Tibial nerve (tissue), 4 donors: ENCODE results near the gene PCNX2. TPM values are rescaled to one million over a fixed set of nuclear protein-coding genes. Genes with fewer than 3 reads are reported as not detected.

Experiments
- DNase-seq, 2 donors: peaks; one replicate each; pipeline ENCODE4 v3.0.0-alpha.2; 2019; ENCODE audit warnings: low spot score in 2 of 2
- H3K27ac ChIP-seq, 4 donors: fragments of 200-600 bp; sonication (generic) in 3 of 4; one replicate each; pipeline ENCODE4 v1.5.1; 2017 to 2019; ENCODE audit warnings: mild to moderate bottlenecking in 1 of 4
- H3K27me3 ChIP-seq, 2 donors: fragments of 200-600 bp; sonication (generic) in 1 of 2; one replicate each; pipeline versions ENCODE4 v1.5.1 to v1.6.0; 2017 to 2019
- H3K36me3 ChIP-seq, 3 donors: fragments of 200-600 bp; sonication (generic); one replicate each; pipeline ENCODE4 v1.5.1; 2018 to 2019
- H3K4me1 ChIP-seq, 4 donors: fragments of 200-600 bp; sonication (generic) in 3 of 4; one replicate each; pipeline ENCODE4 v1.5.1; 2017 to 2019
- H3K4me3 ChIP-seq, 4 donors: fragments of 200-600 bp; sonication (generic) in 3 of 4; one replicate each; pipeline ENCODE4 v1.5.1; 2017 to 2019; ENCODE audit warnings: mild to moderate bottlenecking in 1 of 4, moderate library complexity in 1 of 4
- H3K9me3 ChIP-seq, 4 donors: fragments of 200-600 bp; sonication (generic) in 3 of 4; one replicate each; pipeline ENCODE4 v1.5.1; 2017 to 2019
- CTCF ChIP-seq, 5 experiments: fragments of 200-600 bp in 3 of 5; fragments of 450-650 bp in 2 of 5; sonication (generic) in 3 of 5; IDR thresholded peaks; one replicate each; pipeline ENCODE4 v1.5.1; 2016 to 2019; ENCODE audit warnings: antibody characterized with exemption in 5 of 5, mild to moderate bottlenecking in 3 of 5, moderate library complexity in 2 of 5
- EP300 ChIP-seq, 2 donors: sonication (generic); formaldehyde crosslinking; IDR thresholded peaks; one replicate each; pipeline ENCODE4 v1.6.1; 2017; ENCODE audit warnings: antibody characterized with exemption in 2 of 2, mild to moderate bottlenecking in 1 of 2
- POLR2A ChIP-seq, 2 donors: fragments of 450-650 bp; IDR thresholded peaks; one replicate each; pipeline ENCODE4 v1.6.1; 2017; ENCODE audit warnings: antibody characterized with exemption in 2 of 2, mild to moderate bottlenecking in 2 of 2, moderate library complexity in 2 of 2
- WGBS, 2 donors: methylation state at CpG; one replicate each; pipeline ENCODE4 v1.1.5; 2018; 5-methylcytosine and 5-hydroxymethylcytosine counted together
- total RNA-seq, 4 donors: library from RNA; depleted of rRNA; stranded (reverse); fragments of >200 nt; gene quantifications; one replicate each; pipeline ENCODE4 v1.1.0, GENCODE V29; 2016

Gene PCNX2
- total RNA-seq, 4 donors from 2014 or later, result 10.2 to 32.1 (median 19.2) TPM

- no peaks in the 10 kb centered on the region for H3K9me3 ChIP-seq
- H3K36me3 ChIP-seq, result no peaks in the 10 kb centered on the region
- no peak overlapping the region for H3K4me3 ChIP-seq
- 32 to 66% methylated on average over 1 of the region's 1 CpG for WGBS, 2 donors
- no peak for DNase-seq
- H3K27me3 ChIP-seq, result no peaks in the 10 kb centered on the region
- H3K27ac ChIP-seq, result no peak overlapping the region
- peaks cover 0 to 3% (median under 1%) of the 10 kb centered on the region in 4 donors for H3K4me1 ChIP-seq
- TF ChIP-seq EP300 (IDR thresholded peaks at IDR 0.05) (no peak), CTCF (IDR thresholded peaks at IDR 0.05) (no peak), POLR2A (IDR thresholded peaks at IDR 0.05) (no peak)
Measured at GRCh38 chr1:233107130-233107660, 188.3 kb downstream of the PCNX2 start.

GRCh38 chr1:233105225-233105624, 190.3 kb downstream of the PCNX2 start:
- no peaks in the 10 kb centered on the region for H3K36me3 ChIP-seq
- no peaks in the 10 kb centered on the region for H3K27me3 ChIP-seq
- no peaks in the 10 kb centered on the region for H3K4me1 ChIP-seq
- H3K4me3 ChIP-seq, result no peak overlapping the region
- no peak for DNase-seq
- TF ChIP-seq POLR2A (IDR thresholded peaks at IDR 0.05) (no peak), EP300 (IDR thresholded peaks at IDR 0.05) (no peak), CTCF (IDR thresholded peaks at IDR 0.05) (no peak)
- no peaks in the 10 kb centered on the region for H3K9me3 ChIP-seq
- H3K27ac ChIP-seq, result no peak overlapping the region
- WGBS, 2 donors, result 33 to 36% methylated on average over 1 of the region's 1 CpG

- Histone ChIP-seq H3K4me1 (no peaks in the 10 kb centered on the region), H3K36me3 (no peaks in the 10 kb centered on the region), H3K27me3 (no peaks in the 10 kb centered on the region), H3K4me3 (no peak overlapping the region), H3K27ac (no peak overlapping the region), H3K9me3 (no peaks in the 10 kb centered on the region)
- TF ChIP-seq EP300 (IDR thresholded peaks at IDR 0.05) (no peak), POLR2A (IDR thresholded peaks at IDR 0.05) (no peak), CTCF (IDR thresholded peaks at IDR 0.05) (no peak)
- DNase-seq, result no peak
- 96 to 98% methylated on average over 2 of the region's 2 CpGs for WGBS, 2 donors
Measured at GRCh38 chr1:233102341-233102740, 193.2 kb downstream of the PCNX2 start.

GRCh38 chr1:233097959-233098580, 197.5 kb downstream of the PCNX2 start:
- H3K27ac ChIP-seq, result no peak overlapping the region
- H3K36me3 ChIP-seq, result no peaks in the 10 kb centered on the region
- H3K4me3 ChIP-seq, result no peak overlapping the region
- H3K4me1 ChIP-seq, result no peaks in the 10 kb centered on the region
- H3K9me3 ChIP-seq, result no peaks in the 10 kb centered on the region
- no peak for TF ChIP-seq CTCF (IDR thresholded peaks at IDR 0.05)
- TF ChIP-seq POLR2A (IDR thresholded peaks at IDR 0.05), result no peak
- TF ChIP-seq EP300 (IDR thresholded peaks at IDR 0.05), result no peak
- DNase-seq, result no peak
- 56 to 66% methylated on average over 1 of the region's 1 CpG for WGBS, 2 donors
- no peaks in the 10 kb centered on the region for H3K27me3 ChIP-seq

- Histone ChIP-seq H3K27me3 (no peaks in the 10 kb centered on the region), H3K36me3 (no peaks in the 10 kb centered on the region), H3K27ac (no peak overlapping the region), H3K4me1 (no peaks in the 10 kb centered on the region), H3K9me3 (no peaks in the 10 kb centered on the region), H3K4me3 (no peak overlapping the region)
- TF ChIP-seq CTCF (IDR thresholded peaks at IDR 0.05), result no peak
- no peak for TF ChIP-seq POLR2A (IDR thresholded peaks at IDR 0.05)
- no peak for TF ChIP-seq EP300 (IDR thresholded peaks at IDR 0.05)
- DNase-seq, result no peak
- 97% methylated on average over 3 of the region's 3 CpGs for WGBS, 2 donors
Measured at GRCh38 chr1:233097546-233097945, 198.0 kb downstream of the PCNX2 start.
